ENCODE data around the gene S100A8.

Gene S100A8

DNA sequence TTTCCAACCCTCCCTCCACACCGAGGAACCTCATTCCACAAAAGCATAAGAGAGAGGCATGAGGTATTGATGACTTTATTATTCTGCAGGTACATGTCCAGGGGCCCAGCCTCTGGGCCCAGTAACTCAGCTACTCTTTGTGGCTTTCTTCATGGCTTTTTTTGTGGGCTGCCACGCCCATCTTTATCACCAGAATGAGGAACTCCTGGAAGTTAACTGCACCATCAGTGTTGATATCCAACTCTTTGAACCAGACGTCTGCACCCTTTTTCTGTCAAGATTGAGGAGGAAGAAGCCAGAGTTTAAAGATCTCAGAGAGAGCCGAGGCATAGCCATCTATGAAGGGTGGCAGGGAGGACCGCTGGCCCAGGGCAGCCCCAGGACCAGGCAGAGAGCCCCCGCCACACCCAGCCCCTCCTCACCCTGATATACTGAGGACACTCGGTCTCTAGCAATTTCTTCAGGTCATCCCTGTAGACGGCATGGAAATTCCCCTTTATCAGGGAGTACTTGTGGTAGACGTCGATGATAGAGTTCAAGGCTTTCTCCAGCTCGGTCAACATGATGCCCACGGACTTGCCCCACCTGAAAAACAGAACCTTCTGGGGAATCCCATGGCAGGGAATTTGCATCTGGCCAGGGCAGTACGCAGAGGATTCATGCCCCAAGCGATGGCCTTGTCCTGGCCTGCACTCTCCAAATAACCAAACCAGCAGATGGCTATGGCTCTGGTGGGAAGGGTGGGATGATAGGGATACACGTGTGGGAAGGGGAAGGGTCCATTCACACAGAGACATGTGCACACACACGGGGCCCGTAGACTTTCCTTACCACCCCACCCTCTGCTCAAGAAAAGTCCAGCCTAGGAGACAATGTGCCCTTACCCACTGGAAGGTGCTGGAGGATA is 647 bp downstream of the S100A8 start:
- DNase-seq (ENCODE audit: low read depth), result no peak

GRCh38 chr1:153389401-153389800 is 1.5 kb downstream of the S100A8 start:
- no peak for DNase-seq (ENCODE audit: low read depth)

DNA sequence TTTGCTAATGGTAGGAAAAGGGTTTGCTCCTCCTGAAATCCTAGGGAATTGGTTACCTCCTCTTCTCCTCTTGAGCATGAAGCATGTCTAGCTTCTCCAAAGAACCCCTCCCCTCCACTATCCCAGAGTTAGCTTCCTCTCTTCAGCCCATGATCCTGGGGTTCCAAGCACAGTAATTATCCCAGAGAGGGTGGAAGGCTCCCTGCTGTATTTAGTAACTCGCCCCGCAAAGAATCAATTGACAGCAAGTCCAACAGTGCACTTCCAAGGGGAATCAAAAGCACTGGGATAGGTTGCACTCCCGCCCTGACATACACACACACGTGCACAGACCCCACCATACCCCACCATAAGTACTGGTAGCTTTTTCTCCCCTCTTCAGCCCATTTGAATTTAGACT is 3.1 kb downstream of the S100A8 start:
- DNase-seq (ENCODE audit: low read depth), result no peak

DNA sequence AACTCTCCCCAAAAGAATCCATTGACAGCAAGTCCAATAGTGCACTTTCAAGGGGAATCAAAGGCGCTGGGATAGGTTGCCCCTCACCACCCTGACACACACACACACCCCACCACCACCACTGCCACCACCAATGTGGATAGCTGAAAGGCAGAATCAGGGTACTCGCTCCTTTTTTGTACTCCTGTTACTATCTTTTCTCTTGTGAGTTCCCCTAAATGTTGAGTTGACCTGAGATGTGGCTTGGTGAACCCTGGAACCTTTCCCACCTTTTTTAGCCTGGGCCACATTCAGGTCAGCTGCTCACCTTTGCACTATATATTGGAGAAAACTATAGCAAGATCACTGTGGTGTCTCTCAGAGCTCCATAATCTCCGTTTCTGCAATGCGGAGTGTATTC is 3.9 kb downstream of the S100A8 start:
- DNase-seq (ENCODE audit: low read depth), result no peak

GRCh38 chr1:153386500-153386901 is 4.4 kb downstream of the S100A8 start:
- no peak for DNase-seq (ENCODE audit: low read depth)

GRCh38 chr1:153384958-153385580 is 5.8 kb downstream of the S100A8 start:
- DNase-seq (ENCODE audit: low read depth), result no peak

GRCh38 chr1:153380711-153381110 is 10.2 kb downstream of the S100A8 start:
- no peak for DNase-seq (ENCODE audit: low read depth)

DNA sequence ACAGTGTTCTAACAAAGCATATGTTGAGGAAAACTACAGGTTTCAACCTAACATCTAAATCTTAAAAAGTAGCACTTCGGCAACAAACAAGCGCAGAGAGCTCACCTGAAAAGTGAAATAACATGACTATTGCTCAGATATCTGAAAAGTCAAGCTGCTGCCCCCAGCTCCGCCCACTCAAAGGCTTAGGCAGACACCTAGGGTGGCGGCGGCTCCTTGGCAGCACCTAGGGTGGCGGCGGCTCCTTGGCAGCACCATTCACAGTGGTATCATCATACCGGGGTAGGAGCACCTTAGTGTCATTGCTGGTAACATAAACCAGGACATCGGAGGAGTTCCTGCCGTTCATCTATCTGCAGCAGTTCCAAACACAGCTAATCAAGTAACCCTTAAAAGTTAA is 11.3 kb downstream of the S100A8 start:
- DNase-seq (ENCODE audit: low read depth), result no peak

DNA sequence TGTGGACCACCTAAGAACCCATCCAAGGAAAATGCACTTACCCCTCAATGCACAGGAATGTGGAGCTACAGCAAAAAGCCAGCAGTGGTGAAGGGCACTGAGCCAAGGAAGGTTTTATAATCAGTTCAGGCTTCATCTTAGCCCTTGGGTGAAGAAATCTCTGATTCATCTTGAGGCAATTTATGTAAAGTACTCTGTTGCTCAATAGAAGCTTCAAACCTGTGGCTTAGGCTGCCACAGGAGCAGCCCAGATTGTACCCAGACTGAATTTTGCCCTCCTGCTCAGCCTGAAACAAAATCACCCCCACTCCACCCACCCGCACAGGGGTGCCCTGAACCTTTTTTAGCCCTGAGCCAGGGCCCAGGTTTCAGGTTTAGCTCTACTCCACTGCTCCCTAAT is 15.4 kb downstream of the S100A8 start, which contains the start of gene S100A12:
Gene S100A12 (minus strand): TSS at position 111 of the 400 bp plus-strand sequence. CDS start 1,029 bp downstream, outside the sequence.
- DNase-seq (ENCODE audit: low read depth), result no peak

DNA sequence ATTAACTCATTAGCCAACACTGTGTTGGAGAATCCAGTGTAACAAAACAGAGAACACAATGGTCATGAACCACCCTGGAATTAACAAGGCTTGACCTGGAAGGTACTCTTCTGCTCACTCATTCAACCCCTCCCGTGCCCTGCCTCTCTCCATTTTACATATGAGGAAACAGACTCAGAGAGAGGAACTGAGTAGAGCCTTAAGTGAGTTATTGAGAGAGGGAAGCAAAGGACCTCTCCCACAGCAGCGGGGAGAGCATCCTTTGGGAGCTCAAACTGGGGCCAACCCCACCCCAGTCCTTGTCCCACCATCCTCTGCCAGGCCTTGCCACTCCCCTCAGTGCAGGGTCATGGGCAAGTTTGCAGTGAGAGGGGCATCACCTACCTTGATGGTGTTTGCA is 16.8 kb downstream of the S100A8 start:
- DNase-seq (ENCODE audit: low read depth), result no peak

DNA sequence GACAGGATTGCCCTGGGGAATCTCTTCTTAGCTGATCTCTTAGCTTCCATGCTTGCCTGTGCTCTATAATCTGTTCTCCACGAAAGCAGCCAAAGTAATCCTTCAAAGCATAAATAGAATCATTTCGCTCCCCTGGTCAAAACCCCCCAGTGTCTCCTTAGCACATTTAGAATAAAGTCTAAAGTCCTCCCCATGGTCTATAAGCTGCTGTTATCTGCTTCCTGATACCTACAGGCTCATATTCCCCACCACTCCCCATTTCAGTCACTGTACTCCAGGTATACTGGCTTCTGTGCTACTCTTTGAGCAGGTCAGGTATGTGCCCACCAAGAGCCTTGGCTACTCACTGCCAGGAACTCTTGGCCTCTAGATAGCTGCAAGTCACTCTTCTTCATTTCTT is 18.3 kb downstream of the S100A8 start:
- no peak for DNase-seq (ENCODE audit: low read depth)

DNA sequence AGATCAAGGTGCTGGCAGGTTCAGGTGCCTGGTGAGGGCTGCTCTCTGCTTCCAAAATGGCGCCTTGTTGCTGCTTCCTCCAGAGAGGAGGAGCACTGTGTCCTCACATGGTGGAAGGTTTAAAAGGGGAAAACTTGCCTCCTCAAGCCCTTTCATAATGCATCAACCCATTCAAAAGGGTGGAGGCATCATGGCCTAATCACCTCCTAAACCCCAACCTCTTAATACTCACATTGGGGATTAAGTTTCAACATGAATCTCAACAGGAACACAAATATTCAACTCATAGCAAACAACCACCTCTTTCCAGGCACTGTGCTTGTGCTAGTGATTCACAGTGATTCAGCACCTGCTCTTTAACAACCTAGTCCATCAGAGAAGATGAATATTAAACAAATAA is 19.6 kb downstream of the S100A8 start:
- no peak for DNase-seq (ENCODE audit: low read depth)

- DNase-seq (ENCODE audit: low read depth), result no peak
Observed at GRCh38 chr1:153370146-153370545, 20.7 kb downstream of the S100A8 start.

DNA sequence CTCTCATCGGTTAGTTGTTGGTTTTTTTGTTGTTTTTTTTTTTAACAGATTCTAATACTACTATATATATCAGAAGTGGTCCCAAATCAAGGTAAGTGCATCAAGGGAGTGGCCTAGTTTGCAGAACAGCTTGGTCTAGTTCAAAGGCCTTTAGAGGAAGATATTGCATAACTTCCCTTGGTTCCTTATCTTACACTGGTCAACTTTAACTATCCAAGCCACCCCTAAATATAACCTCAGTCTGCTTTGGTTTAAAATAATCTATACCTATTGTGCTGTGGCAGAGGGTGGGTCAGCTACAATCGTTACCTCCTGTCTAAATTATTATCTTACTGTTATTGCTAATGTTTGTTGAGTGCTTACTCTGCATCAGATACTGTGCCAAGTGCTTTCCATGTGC is 22.4 kb downstream of the S100A8 start:
- no peak for DNase-seq (ENCODE audit: low read depth)

GRCh38 chr1:153367090-153367489 is 23.8 kb downstream of the S100A8 start:
- DNase-seq (ENCODE audit: low read depth), result no peak

GRCh38 chr1:153366261-153366660 is 24.6 kb downstream of the S100A8 start:
- DNase-seq (ENCODE audit: low read depth), result no peak

DNA sequence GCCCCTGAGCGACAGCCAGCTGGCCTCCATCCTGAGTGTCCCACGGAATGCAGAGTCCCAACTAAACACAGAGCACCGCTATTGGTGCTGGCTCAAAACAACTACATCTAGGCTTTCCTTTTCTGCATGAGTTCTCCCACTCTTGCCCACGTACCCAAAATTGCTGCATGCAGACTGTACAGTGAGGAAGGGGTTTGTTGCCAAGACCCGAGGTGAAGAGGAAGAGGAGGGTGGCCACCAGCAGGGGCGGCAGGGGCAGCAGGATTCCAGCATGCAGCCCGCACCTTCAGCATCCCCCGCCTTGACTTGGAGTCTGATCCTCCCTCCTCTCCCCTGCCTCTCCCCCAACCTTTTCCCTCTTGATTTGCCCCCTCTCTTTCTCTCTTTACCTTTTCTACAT is 25.2 kb downstream of the S100A8 start:
- no peak for DNase-seq (ENCODE audit: low read depth)

GRCh38 chr1:153364766-153365666 is 25.9 kb downstream of the S100A8 start:
- DNase-seq (ENCODE audit: low read depth), result no peak

- DNase-seq (ENCODE audit: low read depth), result no peak
Observed at GRCh38 chr1:153364156-153364555, 26.7 kb downstream of the S100A8 start.

DNA sequence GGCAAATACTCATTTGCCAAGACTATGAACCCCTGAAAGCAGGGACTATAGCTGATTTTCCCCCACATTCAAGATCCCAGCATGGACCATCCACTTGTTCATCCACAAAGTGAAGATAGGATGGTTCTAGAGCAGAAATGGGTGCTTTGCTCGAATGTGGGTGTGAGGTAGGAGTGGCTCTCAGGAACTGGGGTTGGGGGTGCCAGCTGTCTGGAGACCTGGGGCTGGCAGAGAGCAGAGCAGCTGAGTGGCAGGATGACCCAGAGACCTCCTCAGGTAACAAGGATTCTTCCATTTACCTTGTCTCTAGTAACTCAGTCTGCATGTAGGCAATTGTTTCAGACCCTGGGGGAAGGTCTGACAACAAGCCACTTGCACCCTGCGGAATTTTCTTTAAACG is 27.2 kb downstream of the S100A8 start:
- DNase-seq (ENCODE audit: low read depth), result no peak

DNA sequence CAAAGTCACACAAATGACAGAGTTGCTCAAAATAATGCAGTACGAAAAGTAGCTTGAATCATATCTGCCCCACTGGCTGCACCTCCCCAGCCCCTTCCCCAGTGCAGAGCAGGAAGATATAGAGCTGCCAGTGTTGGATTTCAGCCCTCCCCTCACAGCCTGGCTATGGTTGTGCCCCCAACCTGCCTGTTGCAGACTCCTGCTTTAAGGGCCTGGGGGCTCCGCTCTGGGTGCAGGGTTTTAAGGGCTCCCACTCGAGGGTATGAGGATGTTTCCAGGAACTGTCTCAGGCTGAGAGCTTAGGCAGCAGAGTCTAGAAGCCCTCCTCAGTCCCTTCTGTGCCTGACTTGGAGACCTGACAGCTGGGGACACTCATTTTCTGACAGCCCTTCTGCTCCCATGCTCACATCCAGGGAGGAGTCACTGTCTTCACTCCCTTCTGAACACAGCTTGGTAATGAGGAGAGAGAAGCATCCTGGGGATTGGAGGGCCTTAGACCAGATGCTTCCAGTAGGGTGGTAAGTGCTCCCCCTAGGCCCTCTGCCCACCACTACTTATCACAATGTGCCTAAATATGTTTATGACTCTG is 28.6 kb downstream of the S100A8 start:
- no peak for DNase-seq (ENCODE audit: low read depth)

GRCh38 chr1:153361480-153362109 is 29.3 kb downstream of the S100A8 start:
- no peak for DNase-seq (ENCODE audit: low read depth)
